B cell (primary cell): ENCODE results near the gene ADARB2.

Source experiments
- EZH2 ChIP-seq: IDR thresholded peaks from 2 replicates; pipeline ENCODE4 v1.6.1; 2012; ENCODE audit warnings: borderline replicate concordance, low read depth, mild to moderate bottlenecking, moderate library complexity, low read length; ENCODE audit not compliant: insufficient read depth, poor library complexity, severe bottlenecking
- TF ChIP-seq, protein P1 (sequence below): fragments of 200-600 bp; IDR thresholded peaks from one replicate; pipeline ENCODE4 v1.8.0; 2022; ENCODE audit warnings: antibody characterized with exemption, mild to moderate bottlenecking

DNA sequence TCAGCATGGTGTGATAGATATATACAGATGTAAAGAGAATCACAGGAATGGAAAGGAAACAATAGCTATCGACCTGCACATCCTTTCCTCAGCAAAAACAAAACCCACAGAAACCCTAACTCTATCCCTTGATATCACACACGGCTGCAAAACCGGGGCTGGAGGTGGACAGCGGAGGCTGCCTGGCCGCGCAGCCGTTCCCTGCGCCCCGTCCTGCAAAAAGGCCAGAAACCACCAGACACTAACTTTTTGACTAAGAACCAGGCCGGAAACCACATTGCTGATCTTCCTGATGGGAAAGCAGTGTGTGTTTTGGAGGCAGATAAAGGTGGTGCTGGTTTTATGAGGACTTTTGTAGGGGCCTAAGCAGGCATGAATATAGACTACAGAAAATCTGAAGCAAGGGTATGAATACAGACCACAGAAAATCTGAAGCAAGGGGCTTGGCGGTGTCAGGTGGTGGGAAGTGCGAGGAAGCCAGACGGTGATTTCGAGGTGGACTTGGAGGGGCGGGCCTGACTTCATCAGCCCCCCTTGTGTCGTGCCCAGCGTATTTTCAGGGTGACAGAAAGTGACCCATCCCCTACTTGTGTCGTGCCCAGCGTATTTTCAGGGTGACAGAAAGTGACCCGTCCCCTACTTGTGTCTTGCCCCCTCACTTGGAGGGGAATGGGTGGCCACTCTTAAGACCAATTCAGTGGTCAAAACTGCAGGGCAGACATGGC is 557.8 kb downstream of the ADARB2 start:
- no peak for TF ChIP-seq EZH2
- TF ChIP-seq, protein P1, sequence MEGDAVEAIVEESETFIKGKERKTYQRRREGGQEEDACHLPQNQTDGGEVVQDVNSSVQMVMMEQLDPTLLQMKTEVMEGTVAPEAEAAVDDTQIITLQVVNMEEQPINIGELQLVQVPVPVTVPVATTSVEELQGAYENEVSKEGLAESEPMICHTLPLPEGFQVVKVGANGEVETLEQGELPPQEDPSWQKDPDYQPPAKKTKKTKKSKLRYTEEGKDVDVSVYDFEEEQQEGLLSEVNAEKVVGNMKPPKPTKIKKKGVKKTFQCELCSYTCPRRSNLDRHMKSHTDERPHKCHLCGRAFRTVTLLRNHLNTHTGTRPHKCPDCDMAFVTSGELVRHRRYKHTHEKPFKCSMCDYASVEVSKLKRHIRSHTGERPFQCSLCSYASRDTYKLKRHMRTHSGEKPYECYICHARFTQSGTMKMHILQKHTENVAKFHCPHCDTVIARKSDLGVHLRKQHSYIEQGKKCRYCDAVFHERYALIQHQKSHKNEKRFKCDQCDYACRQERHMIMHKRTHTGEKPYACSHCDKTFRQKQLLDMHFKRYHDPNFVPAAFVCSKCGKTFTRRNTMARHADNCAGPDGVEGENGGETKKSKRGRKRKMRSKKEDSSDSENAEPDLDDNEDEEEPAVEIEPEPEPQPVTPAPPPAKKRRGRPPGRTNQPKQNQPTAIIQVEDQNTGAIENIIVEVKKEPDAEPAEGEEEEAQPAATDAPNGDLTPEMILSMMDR: no peak
